Activated T-cell treated with anti-CD3 and anti-CD28 coated beads for 1 hour (primary cell): Measurements from ENCODE around the gene MGAT5B.

ENCODE experiments used
- DNase-seq: peaks from one replicate; pipeline ENCODE4 v3.0.0-alpha.2; 2020; ENCODE audit warnings: low read depth

MGAT5B gene

DNA sequence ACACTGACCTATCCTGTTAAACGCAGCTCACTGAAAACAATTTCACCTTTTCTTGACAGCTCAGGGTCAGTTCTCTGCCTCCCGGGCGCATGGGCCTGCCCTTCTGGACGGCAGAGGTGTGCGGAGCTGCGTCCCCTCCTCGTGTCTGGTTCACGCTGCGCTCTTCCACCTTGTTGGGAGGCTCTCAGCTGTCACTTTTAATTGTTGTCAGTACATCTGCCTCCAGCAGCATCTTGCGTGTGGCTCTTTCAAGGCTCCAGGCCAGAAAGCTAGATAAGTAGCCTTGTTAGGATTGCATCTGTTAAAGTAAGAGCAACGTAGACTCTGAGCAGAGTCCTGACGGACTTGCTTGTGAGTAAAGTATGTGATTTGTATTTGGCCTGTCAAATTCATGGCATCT lies 59.4 kb downstream of the MGAT5B start:
- DNase-seq = no peak

DNA sequence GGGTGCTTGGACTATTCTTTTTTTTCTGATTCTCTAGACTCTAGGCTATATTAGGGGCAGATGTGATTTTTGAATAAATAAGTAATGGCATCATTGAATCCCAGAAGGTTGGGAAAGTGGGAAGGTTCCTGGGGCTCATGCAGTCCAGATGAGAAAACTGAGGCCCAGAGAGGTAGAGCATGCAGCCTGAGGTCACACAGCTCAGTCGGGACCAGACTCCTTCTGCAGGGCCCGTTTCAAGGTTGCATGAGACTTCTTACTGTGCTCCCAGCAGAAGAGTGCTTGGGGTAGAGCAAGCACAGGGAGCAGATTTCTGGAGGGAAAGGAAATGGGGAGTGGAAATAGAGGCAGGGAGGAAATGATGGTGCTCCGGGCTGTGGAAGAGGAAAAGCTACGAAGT lies 59.8 kb downstream of the MGAT5B start:
- no peak for DNase-seq

DNA sequence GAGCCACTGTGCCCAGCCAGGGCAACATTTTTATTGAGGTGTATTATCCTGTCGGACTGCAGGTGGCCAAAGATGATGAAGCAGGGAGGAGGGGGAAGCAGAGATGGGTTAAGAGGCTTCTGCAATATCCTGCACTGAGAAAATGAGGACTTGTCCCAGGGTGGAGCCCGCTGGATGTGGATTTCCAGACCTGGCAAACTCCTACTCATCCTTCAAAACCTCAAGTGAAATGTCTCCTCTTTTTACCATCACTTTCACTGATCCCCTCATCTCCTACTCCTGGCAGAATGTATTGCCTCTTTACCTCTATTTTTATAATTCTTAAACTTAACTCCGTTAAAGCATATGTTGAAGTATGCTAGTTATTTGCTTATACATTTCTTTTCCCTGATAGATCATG lies 60.9 kb downstream of the MGAT5B start:
- no peak for DNase-seq

DNA sequence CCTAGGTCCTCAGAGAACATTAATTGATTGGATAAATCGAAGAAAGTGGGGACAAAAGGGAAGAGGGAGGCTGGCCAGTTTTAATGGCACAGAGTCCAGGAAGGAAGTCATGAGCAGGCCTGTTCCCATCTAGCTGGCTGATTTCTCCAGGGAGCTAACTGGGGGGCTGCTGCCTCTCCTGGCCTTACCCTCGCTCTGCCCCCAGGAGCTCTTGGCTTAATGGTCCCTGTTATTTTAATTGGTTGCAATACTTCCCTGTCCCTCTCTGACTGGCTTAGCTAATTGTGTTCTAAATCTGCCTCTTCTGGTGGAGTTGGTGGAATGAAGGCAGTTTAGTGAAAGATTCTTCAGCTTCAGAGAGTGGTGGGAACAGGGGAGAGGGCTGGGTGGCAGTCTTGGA lies 61.4 kb downstream of the MGAT5B start:
- DNase-seq = no peak

DNA sequence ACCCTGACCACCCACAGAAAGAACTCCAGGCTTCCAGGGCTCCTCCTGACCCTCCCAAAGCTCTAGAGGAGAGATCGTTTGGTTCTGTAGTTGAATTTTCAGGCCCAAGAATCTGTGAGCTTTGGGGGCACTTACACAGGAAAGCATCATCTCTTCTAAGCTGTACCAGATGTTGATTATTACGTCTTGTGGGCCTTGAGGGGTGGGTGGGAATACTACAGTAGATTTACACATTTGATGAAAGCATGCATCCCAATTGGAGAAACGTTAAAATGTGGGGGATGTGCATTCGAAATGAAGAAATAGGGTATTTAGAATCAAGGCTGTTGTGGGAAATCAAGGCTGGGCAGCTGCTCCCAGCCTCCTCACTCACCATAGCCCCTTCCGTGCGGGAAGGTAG lies 61.9 kb downstream of the MGAT5B start:
- DNase-seq = no peak

DNA sequence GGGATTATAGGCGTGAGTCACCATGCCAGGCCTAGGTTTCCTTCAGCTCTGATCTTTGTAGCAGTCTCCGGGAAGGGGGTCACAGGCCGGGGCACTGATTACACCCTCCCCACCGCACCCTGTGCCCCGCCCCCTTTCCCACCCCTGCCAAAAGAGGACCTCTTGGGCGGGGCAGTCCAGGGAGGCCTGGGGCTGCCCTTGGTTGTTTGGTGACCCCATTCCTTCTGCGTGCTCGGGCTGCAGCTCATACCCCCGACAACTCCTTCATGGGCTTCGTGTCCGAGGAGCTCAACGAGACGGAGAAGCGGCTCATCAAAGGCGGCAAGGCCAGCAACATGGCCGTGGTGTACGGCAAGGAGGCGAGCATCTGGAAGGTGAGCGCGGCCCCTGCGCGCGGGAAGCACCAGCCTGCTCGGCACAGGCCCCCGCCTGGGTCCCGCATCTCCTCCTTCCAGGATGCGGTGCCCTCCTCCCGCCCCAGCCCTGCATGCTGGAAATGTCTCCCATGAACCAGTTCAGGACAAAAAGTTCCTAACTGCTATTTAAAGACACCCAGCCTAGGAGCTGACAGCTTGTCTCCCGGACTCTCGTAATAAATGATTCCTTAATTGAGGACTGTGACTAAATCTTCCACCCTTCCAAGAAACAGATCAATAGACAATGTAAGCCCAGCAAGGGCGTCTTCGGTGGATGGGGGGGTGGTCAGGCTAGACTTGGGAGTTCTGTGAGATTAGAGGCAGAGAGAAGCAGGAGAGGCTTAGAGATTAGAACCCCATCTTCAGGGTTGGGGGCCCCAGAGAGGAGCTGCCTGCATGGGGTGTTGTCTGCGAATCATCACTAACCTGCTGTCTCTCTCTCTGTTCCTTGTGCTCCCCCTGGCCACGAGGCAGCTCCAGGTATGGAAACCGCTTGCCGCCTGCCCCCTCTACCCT lies 64.5 kb downstream of the MGAT5B start:
- DNase-seq = no peak

DNA sequence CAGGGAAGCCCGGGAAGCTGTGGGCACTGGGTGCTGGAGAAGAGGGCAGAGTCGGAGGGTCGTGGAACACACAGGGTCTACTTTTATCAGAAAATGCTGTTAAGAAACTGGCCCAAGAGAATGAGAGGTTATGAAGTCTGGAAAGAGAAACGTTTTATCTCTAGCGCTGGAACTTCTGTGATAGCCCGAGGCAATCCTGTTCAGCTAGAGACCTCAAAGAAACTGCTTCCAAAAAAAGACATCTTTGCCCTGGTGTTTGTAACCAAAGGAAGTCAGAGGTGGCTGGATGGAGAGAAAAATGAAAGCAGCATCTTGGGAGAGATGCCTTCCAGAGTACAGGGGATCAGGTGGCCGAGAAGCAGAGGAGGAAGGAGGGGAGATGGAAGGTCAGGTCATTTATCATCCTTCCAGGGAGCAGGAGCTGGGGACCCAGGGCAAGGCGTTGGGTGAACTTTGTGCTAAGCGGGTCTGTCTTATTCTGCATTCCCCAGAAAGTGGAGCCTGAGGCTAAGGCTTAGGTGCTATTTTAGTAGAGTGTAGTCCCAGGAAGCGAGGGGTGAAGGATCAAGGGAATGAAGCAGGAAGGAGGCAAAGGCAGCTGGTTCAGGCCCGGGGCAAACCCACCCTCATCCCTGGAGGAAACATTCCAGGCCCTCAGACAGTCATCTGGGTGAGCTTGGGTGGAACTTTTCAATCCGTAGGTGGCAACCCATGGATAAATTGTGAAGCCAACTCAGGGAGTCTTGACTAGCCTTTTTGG lies 66.5 kb downstream of the MGAT5B start:
- no peak for DNase-seq

DNA sequence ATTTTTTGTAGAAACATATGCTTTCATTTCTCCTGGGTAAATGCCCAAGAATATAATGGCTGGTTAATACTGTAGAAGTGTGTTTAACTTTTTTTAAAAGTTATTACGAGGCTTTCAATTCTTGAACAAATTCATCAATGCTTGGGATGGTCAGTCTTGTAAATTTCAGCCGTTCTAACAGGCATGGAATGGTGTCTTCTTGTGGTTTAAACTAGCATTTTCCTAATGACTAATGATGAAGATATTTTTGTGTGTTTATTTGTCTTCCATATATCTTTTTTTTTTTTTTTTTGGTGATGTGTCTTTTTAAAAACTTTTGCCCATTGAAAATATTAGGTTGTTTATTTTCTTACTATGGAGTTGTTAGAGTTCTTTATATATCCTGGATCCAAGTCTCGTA lies 67.1 kb downstream of the MGAT5B start:
- DNase-seq = no peak

DNA sequence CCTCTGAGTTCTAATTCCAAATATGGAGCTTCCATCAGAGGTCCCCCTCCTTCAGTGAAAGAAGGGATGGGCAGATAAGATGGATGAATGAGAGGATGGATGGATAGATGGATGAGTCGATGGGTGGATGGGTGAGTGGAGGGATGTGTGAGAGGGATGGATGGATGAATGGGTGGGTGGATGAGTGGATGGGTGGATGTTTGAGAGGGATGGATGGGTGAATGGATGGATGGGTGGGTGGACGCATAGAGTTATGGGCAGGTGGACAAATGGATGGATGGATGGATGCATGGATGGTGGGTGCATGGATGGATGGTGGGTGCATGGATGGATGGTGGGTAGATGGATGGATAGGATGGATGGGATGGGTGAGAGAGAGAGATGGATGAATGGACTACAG lies 69.0 kb downstream of the MGAT5B start:
- no peak for DNase-seq

DNA sequence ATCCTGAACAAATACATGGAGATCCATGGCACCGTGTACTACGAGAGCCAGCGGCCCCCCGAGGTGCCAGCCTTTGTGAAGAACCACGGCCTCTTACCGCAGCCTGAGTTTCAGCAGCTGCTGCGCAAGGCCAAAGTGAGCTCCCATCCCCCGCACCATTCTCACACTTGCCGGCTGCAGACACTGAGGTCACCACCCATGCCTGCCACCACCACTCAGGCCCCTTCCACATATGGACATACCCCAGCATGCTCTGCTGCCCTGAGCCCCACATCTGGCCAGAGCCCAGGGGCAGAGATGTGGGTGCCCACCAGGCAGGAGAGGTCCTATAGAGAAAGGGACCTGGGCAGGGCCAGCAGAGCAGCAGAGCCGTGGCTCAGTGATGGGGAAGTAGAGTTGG lies 69.8 kb downstream of the MGAT5B start:
- DNase-seq = no peak

DNA sequence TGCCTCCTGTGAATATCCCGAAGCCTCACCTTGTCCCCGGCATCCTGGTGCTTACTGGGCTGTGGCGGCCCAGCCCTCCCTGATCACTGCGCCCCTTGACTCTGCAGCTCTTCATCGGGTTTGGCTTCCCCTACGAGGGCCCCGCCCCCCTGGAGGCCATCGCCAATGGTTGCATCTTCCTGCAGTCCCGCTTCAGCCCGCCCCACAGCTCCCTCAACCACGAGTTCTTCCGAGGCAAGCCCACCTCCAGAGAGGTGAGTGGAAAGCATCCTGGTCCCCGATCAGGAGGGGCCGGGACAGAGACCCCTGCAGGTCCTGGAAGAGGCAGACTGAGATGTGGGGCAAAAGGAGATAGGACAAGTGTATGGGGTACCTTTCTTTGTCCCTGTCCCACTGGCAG lies 72.1 kb downstream of the MGAT5B start:
- DNase-seq = no peak

DNA sequence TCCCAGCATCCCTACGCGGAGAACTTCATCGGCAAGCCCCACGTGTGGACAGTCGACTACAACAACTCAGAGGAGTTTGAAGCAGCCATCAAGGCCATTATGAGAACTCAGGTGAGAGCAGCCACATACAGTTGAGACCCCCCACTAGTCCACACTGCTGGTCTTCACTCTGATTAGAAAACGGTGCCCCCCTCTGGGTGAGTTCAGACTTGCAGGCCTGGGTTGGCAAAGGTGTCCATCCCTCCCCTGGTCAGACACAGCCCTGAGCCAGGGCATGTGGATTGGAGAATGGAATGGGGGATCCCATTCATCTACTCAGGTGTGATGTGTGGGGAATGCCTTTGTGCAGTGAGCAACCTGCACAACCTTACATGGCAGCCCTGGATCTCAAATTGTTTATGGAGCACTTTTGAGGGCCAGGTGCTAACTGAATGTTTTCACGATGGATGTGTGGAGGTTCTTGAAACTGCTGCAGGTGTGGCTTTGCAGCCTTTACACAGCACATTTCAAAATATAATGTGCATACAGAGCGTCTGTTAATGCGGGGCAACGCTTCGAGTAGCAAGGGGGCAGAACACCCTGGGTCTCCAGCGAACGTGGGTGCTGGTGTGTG lies 72.6 kb downstream of the MGAT5B start:
- DNase-seq = no peak

DNA sequence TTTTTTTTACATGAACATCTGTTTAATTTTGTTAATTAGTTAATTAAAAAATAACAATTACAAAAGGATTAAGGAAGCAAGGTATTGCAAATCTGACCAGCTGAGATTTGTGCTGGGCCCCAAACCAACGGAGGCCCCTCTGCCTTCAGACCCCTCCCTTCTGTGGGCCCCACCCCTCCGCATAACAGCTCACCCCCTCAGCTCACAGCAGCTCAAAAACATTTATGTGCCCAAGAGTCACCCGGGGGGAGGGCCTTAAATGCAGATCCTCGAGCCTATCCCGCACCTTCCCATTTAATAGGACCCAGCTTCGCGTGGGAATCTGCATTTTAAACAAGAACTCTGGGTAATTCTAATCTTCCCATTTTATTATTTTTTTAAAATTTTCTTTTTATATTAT lies 75.0 kb downstream of the MGAT5B start:
- DNase-seq = no peak

DNA sequence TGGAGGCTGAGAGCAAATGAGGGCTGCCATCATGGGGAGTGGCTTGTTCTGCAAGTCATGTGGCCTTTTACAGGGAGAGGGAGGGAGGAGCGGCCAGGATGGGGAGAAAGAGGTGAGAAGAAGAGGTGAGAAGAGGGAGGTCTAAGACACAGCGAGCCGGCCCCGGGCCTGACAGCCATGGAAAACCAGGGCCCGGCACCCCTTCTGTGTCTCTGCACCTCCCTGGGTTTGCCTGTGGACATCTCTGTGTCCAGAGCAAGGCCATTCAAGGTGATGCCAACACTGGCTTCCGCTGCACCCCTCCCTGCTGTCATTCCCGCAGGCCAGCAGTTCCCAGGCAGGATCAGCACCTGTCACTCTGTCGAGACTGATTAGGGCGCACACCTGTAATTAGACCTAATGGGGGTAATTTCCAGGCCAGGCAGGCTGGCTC lies 75.6 kb downstream of the MGAT5B start:
- DNase-seq = no peak

DNA sequence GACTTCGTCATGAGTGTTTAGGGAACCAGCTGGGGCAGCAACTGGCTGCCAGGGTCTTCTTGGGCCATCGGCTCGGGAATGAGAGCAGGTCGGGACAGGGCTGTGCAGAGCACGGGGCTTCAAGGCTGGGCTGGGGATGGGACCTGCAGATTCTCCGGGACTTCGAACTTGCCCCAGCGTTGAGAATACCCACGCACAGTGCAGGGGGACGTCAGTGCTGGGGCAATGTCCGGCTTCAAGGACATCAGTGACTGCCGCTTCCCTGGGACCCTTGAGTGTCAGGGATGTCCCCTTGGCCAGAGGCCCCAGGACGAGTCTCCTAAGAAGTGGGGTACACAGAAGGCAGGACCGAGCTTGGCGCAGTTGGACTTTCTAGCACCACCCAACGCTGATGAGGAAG lies 76.3 kb downstream of the MGAT5B start:
- DNase-seq = no peak

DNA sequence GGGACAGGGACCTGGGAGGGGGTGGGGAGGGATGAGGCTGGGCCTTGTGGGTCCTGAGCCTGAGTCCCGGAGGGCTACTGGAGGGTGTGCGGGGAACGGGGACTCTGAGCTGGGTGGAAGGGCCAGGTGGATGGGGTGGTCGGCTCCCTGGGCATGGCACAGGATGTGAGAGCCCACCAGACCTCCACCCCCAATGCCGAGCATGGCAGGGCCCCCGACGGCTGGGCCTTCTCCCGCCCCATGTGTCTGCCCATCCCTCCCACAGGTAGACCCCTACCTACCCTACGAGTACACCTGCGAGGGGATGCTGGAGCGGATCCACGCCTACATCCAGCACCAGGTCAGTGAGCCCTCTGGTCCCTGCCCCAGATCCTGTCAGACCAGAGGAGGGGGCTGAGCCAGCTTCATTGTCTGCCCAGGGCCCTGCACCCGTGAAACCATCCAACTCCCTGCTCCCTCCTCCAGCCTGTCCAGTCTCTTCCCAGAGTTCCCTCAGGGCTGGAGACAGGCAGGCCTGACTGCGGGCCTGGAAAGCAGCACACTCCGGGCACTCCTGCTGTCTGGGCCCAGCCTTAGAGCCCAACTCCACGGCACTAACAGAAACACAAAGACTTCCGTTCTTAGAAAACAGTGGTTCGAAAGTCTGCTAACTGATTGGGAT lies 78.0 kb downstream of the MGAT5B start:
- no peak for DNase-seq

DNA sequence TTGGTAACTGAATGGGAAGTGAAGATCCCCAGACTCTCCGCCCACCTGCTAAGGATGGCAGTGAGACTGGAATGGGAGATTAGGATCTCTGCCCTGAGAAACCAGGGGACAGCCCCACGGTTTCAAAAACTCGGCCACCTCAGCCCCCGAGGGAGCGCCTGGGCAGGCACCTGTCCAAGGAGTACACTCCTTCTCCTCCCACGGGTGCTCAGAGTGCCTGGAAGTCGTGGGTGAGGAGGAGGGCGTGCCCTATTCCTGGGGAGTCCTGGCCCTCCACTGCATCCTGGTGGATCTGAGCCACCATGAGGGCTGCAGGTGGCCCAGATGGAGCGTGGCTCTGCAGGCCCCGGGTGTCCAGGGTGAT lies 78.5 kb downstream of the MGAT5B start:
- DNase-seq = no peak

DNA sequence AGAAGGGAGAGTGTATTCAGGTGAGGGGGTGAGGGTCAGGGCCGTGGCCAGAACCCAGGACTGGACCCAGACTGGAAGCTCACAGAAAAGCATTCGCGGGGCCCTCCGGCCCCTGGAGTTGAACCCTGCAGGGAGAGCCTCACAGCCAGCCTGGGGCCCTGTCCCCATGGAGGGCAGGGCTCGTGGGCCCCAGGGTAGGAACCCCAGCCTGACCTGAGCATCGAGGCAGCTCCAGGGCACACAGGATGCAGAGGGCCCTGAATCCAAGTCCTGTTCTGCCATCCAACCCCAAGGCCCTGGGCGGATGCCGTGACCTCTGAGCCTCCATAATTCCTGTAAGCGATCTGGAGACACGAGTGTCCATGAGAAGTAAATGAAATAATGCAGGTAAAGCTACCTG lies 79.1 kb downstream of the MGAT5B start:
- DNase-seq = no peak

DNA sequence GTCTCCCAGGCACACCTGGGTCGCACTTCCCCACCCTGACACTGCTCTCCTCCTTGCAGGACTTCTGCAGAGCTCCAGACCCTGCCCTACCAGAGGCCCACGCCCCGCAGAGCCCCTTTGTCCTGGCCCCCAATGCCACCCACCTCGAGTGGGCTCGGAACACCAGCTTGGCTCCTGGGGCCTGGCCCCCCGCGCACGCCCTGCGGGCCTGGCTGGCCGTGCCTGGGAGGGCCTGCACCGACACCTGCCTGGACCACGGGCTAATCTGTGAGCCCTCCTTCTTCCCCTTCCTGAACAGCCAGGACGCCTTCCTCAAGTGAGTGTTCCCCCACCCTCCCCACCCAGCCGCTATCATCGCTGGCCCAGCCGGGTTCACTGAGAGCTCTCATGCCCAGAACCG lies 79.6 kb downstream of the MGAT5B start:
- no peak for DNase-seq

DNA sequence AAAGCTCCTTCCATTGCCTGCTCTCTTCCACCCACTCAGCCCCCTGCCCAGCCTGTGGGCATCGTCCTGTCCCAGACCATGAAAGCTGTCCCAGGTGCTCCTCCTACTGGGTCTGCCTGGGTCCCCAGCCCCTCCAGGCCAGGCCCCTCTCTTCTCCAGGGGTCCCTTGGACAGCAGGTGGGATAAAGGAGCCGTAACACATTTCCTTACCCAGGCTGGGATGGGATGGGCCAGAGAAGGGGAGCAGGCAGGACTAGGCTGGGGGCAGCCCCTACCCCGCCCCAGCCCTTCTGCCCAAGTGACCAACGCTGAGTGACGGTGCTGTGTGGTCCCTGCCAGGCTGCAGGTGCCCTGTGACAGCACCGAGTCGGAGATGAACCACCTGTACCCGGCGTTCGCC lies 80.1 kb downstream of the MGAT5B start:
- no peak for DNase-seq

DNA sequence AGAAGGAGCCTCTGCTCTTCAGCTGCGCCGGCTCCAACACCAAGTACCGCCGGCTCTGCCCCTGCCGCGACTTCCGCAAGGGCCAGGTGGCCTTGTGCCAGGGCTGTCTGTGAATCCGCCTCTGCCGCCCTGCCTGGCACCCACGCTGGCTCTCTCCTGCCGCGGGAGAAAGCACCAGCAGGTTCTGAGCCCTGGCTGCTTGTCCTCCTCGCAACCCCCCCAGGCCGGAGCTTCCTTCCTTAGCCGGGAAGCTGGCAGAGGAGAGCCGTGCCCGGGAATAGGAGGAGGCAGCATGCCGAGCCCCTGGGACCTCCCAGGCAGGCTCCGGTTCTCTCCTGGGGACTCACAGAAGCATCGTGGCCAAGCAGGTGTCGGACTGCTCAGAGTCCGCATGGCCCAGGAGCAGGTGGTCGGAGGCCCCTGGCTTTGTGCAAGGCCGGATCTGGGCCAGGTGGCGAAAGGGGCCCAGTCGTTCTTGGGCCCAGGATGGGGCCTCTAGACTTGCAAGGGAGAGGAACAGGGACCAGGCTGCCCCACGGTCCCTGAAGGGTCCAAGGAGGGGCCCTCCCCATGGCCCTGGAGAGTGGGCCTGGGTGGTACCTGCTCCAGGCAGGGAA lies 80.6 kb downstream of the MGAT5B start:
- DNase-seq = no peak
